Stimulated activated CD8-positive, alpha-beta memory T cell treated with anti-CD3 and anti-CD28 coated beads, Interleukin-15, amount 100 ng/mL, for 24 hours (primary cell): ENCODE results near the gene C21orf91.

Experiments used
- DNase-seq: peaks from one replicate; pipeline ENCODE4 v3.0.0-alpha.2; 2020; ENCODE audit warnings: low read depth

The C21orf91 gene

DNA sequence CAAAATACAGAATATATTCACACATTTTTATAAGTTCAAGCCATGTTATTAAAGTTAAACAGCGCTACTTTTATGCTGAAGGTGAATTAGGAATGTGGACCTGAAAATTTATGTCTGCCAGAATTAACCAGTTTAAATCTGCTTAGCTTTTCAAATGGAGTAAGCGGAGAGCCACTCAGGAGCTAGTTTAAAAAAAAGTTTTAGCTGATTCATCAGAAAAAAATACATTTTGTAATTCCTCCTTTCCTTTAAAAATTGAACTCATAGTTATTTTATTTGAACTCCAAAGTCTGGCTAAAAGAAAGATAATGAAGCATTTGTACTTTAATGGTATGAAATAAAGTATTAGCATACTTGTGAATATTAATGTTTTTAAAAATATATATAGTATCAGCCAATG lies 21.2 kb downstream of the C21orf91 start:
- DNase-seq = no peak

DNA sequence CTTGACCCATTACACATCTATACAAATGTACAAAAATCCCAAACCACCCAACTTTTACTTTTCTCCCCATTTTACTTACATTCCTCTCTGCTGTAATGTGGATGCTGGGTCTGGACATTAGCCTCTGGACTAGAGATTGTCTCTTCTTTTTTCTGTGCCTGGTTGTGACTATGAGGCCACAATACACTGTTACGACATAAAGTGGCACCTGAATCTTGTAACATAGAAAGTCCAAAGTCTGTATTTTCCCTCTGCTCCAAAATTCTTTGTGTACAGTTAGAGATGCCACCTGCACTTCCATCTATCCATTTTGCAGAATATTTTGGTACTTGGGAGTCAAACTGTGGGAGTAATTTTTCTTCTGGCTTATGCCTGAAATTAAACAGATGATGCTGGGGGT lies 22.7 kb downstream of the C21orf91 start:
- no peak for DNase-seq

DNA sequence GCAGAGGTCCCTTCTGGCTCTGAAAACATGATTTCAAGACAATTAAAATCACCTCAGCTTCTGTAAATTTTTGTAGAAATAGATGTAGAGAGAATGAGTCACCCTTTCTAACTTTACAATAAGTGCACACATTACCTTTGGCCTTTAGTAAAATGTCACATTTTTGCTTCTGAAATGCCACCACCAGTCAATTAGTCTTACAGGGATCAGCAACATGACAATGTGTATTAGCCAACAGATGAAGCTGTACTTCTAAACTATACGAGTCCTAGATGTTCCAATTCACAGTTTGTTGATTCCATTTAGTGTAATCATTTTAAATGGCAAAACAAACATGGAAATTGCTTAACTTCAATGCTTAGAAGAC lies 23.1 kb downstream of the C21orf91 start:
- no peak for DNase-seq

DNA sequence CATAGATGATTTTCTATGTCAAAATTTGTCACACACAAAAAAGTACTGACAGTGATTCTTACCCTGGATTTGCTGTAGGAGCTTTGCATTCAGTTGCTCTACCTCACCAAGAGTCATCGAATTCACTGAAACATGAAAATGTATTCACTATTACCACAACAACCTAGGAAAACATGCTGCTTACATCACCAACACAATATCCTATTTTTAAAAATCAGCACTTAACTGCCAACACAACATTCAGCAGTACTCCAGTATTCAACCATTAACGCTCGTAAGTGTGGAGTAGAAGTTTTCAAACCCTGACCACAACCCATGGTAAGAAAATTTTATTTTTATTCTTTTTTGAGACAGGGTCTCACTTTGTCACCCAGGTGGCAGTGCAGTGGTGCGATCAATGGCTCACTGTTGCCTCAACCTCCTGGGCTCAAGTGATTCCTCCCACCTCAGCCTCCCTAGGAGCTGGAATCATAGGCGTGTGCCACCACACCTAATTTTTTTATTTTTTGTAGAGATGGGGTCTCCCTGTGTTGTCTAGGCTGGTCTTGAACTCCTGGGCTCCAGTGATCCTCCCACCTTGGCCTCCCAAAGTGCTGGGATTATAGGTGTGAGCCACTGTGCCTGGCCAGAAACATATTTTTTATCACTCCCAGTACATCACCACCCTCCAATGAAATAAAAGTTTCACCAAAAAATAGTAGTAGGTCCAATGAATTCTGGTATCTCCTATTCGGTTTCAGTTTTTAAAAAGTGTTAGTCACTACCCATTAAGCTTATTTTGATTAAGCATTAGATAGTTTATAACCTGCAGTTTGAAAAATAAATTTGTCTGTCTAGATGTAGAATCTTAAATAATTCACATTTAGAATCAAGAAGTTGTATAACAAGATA lies 23.8 kb downstream of the C21orf91 start:
- DNase-seq = no peak

DNA sequence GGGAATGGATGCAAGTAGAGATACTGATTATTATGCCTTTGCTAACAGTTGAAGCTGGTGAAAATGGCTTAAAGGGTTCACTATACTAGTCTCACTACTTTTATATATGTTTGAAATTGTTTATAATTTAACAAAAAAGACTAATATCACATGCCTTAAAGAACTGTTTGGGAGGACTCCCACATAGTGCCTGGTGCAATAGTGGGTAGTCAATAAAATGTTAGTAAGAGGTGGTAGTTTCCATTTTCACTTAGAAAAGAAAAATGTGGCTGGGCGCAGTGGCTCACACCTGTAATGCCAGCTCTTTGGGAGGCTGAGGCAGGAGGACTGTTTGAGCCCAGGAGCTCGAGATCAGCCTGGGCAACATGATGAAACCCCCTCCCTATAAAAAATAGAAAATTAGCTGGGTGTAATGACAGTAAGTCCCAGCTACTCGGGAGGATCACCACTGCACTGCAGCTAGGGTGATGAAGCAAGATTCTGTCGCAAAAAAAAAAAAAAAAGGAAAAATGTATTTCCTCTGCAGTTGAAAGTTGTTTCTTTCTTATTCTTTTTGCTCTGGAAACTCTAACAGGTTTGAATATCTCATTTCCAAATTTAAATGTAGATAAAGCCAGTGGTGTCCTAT lies 24.5 kb downstream of the C21orf91 start:
- DNase-seq = no peak

DNA sequence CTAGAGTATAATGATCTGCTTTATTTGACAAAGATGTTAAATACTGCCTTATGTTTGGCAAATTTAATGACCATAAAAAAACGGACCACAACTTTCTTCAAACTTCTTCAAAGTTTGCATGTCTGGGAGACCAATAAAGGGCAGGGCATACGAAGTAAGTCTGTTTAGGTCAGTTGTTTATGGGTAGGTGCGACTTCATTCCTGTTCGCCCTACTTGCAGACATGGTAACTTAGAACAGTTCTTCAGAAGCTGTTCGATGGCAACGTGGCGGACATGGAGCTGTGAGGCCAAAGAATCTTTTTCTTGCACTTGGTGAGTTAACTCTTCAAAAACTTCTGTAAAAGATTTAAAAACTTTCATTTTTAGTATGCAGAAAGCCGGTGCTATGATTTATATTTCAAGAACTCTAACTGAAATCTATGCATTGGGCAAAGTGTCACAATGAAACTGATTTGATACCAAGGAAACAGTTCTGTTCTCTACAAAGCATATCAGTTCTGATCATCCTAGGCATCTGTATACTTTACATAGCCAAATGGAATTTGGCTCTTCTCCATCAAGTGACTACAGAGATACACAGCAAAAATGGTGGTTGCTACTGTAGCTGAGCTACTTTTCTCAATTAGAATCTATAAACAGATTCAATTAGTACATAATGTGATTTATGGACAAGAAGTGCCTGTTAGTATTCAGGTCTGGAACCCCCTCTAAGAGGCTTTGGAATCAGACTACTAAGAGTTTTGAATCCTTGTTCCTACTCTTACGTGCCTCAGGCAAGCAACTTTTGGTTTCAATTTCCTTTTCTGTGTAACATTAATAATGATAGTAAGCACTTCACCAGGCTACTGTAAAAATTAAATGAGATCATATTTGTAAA lies 25.7 kb downstream of the C21orf91 start:
- DNase-seq = no peak

DNA sequence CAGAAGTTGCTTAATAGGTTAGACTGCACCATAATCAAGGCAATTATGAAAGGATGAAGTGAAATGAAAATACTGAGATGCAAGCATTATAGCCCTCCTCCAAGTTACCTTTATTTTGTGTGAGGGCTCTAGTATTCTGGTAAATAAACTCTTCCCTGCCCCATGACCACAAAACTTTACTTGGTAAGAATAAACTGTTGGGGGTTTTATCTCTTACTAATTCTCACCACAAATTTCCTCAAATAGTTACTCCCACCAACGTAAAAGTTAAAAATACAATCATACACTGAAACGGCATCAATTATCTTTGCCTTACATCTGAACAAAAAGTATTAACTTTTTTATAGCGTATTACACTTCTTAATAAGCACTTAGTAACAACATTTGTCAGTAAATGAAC lies 29.5 kb downstream of the C21orf91 start:
- DNase-seq = no peak

DNA sequence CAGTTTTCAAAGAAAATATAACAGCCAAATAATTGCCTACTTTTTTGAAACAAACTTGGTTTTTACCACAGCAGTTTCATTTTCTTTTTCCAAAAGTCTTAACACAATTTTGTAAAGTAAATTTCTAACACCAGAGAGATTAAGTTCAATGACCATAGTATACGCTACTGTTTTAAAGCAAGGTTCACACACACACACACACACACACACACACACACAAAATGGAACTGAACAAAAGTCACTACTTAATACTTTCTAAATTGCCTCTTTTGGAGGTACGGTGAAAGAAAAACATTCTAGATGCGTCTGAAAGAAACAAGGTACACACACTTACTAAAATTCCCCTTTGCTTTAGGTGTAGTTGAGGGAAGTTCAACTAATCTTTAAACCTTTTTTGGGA lies 30.1 kb downstream of the C21orf91 start:
- no peak for DNase-seq

DNA sequence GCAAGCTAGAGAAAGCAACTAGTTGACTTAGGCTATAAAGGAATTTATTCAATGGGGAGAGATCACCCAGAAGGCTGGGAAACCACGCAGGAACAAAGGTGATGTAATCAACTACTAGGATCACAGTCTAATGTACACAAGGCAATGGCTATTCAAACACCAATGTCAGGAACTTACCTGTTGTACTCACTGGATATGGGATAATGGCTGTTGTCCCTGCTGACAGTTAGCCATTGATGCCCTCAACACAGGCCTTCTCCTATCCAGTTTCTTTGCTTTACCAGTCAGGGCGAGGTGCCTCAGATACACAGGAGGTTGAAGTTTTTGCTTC lies 32.3 kb downstream of the C21orf91 start:
- no peak for DNase-seq

DNA sequence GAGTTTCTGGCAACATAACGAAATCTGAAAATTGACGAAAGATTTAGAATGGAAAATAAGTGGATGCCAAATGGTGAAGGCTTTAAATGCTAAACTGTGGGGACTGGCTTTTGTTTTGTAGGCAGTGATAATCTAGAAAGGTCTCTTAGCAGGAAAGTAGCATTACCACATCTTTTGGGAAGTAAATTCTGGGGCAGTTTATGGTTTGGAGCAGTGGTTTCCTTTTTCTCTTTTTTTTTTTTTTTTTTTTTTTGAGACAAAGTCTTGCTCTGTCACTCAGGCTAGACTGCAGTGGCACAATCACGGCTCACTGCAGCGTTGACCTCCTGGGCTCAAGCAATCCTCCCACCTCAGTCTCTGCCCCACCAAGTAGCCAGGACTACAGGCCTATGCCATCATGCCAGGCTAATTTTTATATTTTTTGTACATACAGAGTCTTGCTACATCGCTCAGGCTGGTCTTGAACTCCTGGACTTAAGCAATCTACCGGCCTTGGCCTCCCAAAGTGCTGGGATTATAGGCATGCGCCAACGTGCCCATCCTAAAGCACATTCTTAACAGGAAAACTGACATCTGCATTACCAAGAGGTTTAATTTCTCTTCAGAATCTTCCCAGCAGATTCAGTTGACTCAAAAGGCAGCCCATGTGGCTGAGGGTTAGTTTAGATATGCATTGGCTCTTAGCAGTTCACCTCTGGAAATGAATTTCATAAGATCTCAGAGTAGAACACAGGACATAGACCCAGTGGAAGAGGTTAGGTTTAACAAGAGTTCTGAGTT lies 32.9 kb downstream of the C21orf91 start:
- DNase-seq = no peak

DNA sequence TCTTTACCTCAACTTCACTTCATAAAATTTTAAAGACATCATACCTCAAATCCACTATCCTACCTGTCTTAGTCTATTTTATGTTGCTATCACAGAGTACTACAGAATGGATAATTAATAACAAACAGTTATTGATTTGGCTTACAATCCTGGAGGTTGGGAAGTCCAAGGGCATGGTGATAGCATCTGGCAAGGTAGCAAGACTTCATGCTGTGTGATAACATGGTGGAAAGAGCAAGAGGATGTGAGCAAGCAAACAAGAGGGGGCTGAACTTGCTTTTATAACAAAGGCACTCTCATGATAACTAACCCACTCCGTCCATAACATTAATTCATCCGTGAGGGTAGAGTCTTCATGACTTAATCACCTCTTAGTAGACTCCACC lies 33.8 kb downstream of the C21orf91 start:
- no peak for DNase-seq

DNA sequence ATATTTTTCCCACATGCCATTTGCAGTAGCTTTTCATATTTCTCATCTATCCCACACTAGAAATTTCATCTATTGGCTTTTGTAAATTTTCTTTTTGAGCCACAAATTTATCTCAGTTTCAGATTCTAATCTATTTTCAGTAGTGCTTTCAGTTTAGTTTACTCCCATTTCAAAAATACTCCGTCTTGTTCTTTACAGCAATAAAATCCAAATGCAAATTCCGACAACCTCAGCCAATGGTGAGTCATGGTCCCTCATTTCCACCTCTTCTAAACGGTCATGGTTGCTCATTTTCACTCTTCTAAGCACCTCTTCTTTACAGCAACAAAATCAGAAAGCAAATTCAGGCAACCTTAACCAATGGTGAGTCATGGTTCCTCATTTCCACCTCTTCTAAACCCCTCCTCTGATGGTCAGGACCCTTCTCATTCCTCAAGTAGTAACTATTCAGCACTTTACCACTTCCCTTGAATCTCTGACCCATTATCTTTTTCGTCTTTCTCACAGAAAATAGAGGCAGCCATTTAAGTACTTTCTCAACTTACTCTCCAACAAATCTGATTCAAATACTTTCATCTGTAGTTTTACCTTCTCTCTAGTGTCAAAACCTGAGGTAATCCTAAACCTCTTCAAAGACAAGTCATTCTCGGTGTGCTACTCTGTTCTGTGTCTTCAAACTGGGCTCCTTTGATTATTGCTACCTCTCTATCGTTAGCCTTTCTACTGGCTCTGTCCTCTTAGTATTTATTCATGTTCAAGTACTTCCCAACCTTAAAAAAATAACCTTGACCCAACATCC lies 34.4 kb downstream of the C21orf91 start:
- no peak for DNase-seq

DNA sequence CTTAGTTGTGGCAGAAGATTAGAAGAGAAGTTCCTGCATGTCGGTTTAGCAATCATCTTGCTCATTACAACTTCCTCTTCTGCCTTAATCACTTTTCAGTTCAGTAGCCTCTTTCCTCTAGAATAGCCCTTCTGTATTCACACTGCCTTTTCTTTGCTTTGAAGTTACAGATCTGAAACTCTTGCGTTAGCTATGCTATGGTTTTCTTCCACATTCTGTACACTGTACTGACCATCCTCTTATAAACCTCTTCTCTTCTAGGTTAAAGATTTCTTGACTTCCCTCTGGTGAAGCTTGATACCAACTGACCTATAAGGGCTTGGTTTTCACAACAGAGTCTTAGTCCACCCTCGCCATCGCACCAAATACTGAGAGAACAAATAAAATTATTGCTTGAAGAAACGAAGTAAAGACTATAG lies 35.0 kb downstream of the C21orf91 start:
- no peak for DNase-seq

DNA sequence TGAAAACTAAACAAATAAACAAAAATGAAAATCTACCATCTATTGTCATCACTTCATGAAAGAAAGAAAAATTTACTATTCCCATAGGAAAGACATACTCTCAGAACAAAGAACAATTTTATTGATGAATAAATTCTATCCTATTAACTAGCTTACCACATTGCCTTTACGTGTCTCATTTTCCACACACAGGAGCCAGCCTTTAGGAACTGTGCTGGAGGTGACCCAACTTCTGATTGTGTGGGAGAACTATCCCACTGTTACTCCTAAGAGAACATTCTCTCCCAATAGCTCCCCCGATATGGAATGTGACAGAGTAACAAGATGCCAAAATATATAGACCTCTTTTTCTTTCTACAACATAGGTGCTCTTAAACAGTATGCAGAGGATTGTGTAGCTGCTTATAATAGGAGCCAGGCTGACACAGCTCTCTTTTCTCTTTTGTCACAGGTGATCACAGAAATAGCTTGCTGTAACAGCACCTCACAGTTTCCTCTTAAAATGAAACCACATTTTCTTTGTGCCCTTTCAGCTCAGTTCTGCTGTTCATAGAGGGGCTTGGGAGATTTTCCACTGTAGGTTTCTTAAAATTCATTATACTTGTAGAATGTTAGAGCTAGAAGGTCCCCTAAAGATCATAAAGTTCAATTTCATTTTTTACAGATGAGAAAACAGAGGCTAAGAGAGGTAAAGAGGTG lies 35.5 kb downstream of the C21orf91 start:
- DNase-seq = no peak

DNA sequence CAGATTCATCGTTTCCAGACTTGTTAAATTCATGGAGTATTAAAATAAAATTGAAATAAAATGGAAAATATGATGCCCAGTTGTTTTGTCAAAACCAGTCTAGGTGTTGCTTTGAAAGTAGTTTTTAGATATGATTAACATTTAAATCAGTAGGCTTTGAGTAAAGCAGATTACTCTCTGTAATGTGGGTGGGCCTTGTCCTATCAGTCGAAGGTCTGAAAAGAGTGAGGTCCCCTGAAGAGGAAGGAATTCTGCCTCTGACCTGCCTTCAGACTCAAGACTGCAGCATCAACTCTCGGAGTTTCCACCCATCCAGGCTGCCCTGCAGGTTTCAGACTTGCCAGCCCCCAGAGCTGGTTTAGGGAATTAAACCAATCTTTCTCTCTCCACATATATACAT lies 36.2 kb downstream of the C21orf91 start:
- DNase-seq = no peak

DNA sequence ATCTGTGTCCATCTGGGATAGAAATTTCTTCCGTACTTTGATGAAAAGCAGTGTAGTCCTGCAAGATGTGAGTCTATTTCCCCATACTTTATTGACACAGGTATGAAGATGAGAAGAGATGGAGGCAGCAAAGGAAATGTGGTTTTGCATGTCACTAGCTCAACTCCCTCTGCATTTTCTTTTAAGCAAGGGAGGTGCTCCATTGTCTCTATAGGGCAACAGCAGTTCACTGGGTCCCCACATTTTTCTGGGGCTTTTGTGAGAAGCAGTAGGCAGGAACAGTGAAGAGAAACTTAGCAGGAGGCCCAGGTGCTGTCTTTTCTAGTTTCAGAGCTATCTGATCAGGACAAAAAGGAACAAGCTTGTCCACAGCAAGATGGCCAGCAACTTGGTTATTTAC lies 37.1 kb downstream of the C21orf91 start:
- DNase-seq = no peak

DNA sequence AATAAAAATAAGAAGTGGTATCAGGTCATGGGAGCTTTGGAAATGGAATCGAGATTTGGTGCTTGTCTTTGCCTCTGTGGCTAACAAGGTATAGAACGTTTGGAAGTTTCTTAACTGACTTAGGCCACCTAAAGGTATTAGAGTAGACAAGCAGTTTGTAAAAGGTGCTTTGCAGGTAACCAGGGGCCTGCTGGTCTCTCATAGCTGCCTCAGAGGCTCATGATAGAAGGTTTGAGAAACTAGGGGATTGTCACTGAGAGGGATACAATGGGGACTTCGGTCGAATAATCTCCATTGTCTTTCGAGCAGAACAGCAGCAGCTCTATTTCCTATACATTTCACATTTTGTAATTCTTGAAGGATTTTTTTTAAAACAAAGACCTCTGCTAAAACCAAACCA lies 37.6 kb downstream of the C21orf91 start:
- DNase-seq = no peak

DNA sequence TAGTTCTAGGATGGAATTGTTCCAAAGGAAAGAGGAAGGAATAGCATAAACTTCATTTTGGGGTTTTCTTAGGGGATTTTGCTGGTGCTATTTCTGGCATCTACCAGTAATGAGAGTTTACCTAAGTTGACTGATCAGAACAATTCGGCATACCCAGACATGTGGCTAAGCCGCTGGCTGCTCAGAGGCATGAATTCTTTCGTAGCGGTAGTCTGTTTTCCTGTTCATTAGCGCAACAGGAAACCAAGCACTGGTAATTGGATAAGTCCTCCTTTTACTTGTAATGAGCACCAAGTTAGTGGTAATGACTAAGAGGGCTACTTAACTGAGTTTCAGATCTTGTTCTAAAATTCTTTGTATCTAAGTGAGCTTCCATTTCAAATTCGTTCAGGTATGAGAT lies 38.6 kb downstream of the C21orf91 start:
- no peak for DNase-seq

DNA sequence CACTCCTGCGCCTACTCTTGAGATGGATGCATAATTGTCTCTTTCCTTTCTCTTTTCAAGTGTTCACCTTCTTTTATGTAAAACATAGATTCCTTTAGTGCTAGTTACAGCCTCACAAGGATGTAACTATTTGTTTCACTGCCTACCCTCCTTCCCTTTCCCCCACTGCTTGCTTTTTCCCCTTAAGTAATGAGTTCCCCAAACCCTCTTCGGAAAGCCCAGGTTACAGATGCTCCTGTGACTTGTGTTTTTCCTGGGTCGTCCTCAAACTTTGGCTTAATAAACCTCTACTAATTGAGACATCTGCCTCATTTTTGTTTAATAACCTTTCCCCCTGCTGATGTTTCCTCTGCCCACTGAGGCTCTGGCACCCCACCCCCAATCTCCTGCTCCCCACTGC lies 39.2 kb downstream of the C21orf91 start:
- DNase-seq = no peak

DNA sequence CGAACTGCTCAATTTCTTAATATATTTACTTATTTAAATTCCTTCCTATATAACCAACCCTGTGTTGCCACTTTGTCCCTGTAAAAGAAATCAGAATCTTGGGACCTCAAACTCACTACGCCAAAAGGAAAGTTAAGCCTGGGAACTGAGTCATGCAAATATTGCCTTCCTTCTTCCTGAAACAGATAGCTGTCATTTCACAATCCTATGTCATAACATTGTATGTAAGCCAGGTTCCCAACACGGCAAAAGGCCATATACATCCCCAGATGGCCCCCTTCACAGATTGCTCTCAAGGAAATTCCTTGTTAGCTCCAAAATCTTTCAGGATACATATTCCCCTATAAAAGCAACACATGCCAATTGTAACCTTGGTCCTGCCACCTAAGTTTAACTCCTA lies 39.7 kb downstream of the C21orf91 start:
- no peak for DNase-seq
